HG03565 (cell line): Measurements from ENCODE around the gene RAB23.

ENCODE experiments used
- ATAC-seq: cut with Tn5 transposase; IDR thresholded peaks from one replicate; pipeline ENCODE4 v1.9.1; 2021; ENCODE audit warnings: mild to moderate bottlenecking, moderate library complexity; ENCODE audit not compliant: unreplicated experiment

The RAB23 gene

DNA sequence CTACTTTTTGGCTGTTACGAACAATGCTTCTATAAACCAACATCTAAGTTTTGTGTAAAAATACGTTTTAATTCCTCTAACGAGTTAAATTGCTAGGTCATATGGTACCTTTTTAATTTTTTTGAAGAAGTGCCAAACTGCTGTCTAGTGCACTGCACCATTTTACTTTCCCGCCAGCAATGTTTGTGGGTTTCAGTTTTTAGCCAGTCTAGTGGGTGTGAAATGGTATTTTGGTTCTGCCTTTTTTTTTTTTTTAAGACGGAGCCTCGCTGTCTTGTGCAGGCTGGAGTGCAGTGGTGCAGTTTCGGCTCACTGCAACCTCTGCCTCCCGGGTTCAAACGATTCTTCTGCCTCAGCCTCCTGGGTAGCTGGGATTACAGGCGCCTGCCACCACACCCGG lies 84.1 kb downstream of the RAB23 start:
- ATAC-seq: no peak

DNA sequence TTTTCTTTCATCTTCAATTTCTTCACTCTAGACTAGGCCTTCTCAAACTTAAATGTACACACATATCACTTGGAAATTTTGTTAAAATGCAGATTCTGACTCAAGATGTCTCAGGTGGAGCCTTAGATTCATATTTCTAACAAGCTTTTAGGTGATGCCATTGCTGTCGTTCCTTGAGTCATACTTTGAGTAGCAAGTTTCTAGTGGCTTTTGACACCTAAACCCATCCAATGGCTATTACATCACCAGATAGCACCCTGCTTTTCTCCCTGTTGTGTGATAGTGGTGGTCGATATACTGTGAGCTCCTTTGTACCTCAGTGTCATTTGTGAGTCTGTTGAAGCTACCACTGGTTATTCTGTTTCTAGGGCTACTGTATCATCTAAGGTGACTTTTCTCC lies 84.8 kb downstream of the RAB23 start:
- ATAC-seq: no peak
